Activated CD8-positive, alpha-beta memory T cell treated with anti-CD3 and anti-CD28 coated beads, Interleukin-2, amount 50 U/mL, for 24 hours (primary cell): Measurements from ENCODE around the gene RPLP2.

Source experiments
- DNase-seq: peaks from one replicate; pipeline ENCODE4 v3.0.0-alpha.2; 2020; ENCODE audit errors: extremely low read depth

RPLP2 gene

DNA sequence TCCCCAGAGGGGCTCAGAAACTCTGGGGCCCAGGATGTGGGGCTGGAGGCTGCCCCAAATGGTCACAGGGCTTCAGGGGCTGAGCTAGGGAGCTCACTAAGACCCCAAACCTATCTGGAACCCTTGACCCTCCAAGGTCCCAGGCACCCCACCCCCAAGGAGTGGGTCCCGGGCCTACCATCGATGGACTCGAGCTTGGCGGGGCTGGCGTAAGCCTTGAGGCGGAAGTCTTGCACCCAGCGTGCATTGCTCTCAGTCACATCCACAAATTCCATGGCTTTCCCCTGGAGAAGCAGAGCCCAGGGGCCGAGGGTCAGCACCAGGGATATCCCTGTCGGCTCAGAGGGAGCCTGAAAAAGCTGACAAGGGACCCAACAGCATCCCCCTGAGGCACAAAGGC is 35.9 kb upstream of the RPLP2 start:
- no peak for DNase-seq

DNA sequence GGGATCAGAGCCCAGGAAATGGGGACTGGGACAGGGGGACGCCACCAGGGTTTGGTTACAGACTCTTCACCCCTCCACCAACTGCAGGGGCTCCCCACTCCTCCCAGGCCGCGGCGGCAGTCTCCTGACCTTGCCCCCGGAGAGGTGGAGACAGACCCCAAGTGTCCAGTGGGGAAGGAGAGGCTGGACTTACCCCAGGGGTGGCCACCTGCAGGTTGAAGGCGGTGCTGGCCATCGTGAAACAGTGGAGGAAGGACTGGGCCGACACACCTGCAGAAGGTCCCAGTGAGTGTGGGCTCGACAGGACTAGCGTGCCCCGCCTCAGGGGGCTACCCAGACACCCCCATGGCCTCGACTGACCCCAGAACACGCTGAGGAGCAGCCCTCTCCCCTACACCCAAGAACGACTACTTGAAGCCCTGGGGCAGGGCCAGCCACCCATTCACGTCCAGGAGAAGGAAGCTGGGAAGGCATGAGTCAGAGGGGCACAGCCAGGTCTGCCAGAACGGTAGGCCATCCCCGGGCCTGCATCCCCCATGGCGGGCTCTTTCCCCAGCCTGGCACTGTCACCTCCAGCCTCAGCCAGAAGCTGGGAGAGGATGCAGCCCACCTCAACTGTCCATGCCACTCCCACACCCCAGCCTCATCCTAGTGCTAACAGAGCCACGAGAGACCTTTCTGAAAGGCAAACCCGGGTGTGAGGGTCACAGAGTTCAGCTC is 34.7 kb upstream of the RPLP2 start:
- no peak for DNase-seq

DNA sequence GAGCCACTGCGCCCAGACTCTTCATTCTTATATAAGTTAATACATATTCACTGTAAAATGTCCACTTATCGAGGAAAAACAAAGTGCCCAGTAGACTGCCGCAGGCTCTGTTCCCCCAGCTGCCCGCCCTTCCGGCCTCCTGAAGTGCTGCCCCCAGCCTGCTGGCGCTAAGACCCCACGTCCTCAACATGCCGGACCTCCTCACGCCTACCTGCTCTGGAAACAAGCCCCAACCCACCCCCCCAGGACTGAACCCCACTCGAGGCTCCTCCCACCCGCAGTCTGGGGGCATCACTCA is 33.6 kb upstream of the RPLP2 start:
- no peak for DNase-seq

DNA sequence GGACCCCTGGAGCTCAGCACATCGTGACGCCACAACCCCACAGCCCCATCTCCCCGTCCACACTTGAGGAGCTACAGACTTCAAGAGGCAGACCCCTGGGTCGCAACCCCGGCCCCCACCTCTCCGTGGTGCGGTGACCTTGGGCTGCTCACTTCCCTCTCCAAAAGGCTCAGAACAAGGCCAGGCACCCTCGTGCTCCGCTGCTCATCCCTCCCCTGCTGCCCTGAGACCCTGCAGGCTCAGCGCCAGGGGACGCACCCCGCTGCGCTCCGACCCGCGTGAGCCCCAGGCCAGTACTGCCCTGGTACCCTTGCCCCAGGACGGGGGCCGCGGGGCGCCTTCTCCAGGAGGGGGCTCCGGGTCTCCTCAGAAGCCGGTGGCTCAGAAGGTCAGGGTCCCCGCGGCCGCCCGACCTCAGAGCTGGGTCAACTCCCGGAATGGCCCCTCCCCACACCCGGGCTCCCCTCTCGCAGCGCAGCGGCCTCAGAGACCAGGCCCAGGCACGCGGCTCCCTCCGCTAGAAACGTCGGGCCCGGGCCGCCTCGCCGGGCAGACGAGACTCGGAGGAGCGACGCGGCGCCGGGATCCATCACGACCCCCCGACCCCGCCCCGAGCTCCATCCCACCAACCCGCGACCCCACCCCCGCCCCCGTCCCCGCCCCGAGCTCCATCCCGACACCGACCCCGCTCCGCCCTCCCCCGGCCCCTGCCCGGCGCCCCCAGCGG is 33.0 kb upstream of the RPLP2 start:
- DNase-seq = no peak

DNA sequence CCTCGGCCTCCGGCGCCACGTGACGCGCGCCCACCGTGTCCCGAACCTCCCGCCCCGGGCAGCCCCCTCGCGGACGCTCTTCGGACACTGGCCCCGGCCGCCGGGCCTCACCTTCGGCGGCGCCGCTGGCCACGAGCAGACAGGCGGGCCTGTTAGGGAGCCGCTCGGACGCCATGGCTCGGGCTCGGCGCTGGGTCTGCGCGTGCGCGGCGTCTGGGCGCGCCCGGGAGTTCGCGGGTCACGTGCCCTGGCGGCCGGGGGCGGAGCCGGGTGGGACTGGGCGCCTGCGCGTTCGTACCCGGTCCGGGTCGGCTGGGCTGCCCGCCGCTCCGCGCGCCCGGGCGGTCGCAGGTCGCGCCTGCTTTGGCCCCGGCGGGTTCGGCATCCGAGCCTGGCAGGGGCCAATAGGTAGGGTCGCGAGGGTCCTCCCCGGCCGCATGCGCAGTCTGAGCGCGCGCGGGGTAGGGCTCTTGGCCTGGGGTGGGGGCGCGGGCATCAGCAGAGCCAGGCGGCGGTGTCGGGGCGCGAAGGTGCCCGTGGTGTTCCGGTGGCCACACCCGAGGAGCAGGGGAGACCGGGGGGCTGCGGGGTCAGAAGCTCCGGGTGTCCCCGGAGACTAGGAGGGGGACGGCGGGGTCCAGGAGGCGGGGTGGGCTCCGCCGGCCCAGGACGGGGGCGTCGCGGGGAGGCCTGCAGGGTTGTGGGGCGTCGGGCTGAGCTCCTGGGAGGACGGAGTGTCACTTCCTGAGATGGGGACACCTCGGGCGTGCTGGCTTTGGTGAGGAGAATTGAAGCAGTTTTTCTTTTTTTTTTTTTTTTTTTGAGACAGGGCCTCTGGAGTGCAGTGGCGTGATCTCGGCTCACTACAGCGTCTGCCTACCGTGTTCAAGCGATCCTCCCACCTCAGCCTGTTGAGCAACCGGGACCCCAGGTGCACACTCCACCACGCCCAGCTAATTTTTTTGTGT is 32.2 kb upstream of the RPLP2 start, which contains the start of gene GATD1:
Gene GATD1, minus strand, starts transcription at position 200 of the 968 bp plus-strand sequence. Its CDS starts 25 bp downstream, at position 175.
- peak; percentile 77 for DNase-seq

DNA sequence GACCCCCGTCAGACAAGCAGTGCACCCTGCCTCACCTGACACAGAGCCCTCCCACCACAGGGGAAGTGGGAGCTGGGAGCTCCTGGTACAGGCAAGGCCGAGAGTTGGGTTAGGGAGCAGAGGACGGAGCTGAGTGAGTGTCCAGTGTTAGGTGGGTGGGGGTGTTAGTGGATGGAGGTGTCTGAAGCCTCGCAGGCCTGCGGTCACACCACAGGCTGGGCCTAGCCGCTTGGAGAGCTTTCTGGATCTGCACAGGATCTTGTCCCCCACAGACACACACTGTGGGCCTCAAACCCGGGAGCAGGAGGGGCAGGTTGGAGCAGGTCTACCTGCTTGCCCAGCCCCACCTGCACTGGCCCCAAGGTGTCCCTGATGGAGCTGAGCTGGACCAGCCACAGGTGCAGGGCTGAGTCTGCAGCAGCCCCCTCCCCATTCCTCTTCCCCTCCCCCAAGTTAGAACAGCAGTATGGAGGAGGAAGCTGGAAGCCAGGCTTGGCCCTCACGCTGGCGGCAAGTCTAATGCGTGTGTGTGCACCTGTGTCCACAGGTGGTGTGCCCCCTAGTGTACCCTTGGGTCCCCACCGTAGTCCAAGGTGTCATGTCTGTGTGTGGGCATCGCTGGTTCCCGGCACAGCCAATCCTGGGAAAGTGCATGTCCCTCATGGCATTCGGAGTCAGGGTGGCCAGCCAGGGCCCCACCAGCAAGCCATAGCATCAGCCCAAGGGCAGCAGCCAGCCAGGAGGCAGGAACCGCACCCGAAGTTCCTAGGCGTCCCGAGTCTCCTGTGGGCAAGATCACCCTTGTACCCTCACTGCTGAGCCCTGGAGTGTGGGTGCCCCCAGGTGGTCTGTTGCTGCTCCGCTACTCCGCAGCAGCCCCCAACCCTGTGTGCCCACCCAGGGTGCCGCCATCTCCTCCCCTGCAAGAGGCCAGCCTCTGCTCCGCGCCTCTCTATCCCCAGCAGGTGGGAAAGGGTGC is 30.5 kb upstream of the RPLP2 start:
- no peak for DNase-seq

DNA sequence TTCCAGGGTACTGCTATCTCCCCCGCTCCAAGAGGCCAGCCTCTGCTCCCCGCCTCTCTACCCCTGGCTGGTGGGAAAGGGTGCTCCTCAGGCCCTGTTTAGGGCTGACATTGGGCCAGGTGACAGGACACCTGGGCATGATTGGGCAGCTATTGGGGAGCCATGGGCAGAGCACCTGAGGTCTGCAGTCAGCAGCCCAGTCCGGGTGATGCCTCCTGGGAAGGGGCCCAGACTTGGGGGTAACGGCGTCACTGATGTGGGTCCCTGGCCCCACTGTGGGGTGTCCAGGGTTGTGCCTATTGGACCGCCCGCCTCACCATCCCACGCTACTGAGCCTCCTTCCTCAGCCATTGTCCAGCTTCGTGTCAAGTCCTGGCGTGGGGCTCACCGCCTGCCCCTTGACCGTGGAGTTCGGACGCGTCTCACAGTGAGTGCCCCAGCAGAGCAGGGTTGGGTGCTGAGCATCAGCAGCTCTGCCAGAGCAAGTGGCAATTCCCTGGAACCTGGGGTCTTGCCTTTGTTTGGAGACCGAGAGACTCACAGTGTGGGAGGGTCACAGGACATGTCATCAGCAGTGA is 29.7 kb upstream of the RPLP2 start:
- no peak for DNase-seq

DNA sequence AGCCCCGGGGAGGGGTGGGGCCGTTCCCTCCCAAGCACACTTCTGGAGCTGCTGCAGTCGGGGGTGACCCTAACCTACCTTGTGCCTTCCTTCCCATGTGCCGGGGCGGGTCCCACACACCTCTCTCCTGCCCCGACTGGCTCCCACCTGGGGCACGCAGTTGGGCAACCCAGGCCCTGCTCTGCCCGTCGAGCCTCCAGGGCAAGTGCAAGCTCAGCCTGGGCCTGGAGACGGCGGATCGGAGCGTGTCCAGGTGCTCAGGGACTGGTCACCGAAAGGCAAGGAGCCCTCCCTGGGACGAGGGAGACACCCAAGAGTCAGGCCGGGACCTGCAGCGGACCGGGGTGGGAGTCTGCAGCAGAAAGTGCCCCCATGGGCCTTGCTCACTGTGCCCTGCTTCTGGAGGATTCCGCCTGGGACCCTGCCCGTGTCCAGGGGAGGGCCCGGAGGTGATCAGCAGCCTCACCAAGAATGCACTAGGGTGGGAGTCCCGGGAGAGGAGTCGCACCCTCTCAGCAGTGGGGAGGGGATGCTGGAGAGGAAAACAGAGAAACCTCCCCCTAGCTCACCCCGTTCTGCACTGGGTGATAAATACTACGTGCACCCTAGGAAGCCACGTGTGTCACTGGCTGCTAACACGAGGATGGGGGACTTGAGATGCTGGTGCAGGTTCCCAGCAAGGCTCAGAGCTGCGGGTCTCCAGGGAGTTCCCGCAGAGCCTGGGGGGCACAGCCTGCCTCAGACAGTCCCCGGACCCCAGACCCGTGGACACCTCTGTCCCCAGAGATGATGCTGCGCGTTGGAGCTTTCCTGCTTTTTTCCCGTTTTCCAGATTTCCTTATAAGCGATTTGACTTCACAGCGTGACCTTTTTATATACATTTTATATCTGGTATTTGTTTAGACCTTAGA is 27.2 kb upstream of the RPLP2 start:
- DNase-seq = no peak

DNA sequence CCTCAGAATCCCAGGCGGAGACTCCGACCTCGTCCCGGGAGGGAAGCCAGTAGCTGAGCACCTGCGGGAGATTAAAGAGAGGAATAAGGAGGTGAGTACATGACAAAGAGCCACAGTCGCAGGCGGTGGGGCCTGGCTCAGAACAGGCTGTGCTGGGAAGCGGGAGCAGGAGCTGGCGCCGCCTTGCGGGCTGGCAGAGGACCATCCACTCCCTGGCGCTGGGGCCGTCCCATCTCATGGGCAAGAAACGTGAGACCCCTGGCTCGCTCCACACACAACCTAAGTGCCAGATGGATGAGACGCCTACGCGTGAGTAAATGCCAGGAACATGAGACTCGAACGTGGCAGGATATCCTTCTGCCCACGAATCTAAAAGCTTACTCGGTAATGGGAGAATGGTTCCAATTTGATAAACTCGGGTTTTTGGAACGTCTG is 26.2 kb upstream of the RPLP2 start:
- DNase-seq = no peak

DNA sequence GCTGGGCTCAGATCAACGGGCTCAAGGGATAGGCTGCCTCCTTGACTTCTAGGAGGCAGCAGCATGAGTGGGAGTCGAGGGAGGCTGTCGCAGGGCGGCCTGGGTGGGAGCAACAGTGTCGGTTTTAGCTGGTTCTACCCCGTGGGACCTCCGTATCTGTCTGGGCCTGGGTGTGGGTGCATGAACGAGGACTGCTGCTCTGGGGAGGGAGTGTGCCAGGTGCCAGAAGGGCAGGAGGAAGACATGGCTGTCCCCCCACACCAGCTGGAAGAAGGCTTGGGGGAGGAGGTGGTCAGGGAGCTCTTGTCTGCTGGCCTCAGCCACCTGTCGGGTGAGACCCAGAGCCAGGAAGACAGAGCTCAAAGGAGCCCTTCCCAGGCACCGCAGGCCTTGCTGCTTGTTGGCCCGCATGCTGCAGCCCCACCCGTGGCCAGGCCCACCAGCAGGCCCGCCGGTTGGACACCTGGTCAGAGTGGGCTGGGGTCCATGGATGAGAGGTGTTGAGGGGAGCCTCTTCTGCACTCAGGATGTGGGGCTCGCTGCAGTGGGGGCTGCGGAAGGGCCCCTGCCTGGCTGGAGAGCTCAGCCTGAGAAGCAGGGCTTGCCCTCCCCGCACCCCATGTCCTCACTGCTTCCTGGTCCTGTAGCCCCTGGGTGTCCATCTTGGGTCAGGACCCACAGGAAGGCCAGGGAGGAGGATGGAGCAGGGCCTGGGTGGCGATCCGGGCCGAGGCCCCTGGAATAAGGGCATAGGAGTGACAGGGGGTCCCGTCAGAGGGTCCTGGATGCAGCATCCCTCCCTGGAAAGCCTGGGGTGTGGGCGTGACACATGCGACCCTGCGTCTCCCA is 23.3 kb upstream of the RPLP2 start:
- DNase-seq = no peak

DNA sequence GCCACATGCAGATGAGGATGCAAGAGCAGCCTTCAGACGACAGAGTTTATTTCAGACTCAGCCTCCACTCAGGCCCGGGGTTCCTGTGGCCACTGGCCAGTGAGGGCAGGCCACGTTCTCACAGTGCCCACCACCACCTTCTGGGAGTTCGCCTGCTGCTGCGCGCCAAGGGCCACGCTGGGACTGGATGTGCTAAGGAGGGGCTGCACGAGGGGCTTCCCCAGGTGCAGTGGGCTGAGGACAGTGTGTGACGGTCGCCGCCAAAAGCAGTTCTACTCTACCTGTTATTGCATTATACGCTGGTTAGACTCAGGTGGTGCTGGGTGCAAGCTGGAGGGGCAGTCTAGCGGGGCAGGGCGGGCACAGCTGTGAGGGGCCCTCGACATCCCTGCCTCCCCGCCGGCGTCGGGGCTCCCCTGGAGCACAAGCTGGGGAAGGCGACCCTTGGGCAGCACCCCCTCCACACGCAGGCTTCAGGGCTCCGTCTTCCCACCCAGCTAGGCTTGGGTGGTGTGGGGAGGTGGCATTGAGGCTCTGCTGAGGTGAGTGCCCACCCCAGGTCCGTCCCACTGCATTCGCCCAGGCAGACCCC is 22.6 kb upstream of the RPLP2 start:
- no peak for DNase-seq

DNA sequence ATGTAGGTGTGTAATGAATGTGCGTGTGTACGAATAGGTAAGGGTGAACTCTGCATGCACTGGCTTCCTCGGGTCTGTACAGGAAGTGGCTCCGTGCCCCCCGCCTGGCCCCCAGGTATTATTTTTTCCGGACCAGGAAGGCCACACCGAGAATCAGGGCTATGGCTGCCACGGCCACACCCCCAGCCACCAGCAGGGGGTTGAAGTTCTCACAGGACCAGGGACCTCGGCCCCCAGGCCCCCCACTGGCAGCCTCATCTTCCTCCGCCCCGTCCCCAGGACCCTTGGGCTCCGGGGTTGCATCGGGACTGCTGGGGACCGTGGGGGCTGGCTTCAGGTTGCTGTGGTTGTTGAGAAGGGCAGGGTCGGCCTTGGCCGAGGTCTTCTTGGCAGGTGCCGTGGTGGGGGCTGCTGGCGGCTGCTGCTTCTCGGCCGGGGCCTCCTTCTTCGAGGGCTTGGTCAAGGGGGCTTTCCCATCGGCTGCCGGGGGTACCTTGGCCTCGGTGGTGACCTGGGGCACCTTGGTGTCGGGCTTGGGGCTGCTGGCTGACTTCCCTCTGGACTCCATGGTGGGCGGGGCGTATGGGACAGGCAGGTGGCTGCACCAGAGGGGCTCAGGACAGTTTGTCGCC is 21.6 kb upstream of the RPLP2 start:
- no peak for DNase-seq

DNA sequence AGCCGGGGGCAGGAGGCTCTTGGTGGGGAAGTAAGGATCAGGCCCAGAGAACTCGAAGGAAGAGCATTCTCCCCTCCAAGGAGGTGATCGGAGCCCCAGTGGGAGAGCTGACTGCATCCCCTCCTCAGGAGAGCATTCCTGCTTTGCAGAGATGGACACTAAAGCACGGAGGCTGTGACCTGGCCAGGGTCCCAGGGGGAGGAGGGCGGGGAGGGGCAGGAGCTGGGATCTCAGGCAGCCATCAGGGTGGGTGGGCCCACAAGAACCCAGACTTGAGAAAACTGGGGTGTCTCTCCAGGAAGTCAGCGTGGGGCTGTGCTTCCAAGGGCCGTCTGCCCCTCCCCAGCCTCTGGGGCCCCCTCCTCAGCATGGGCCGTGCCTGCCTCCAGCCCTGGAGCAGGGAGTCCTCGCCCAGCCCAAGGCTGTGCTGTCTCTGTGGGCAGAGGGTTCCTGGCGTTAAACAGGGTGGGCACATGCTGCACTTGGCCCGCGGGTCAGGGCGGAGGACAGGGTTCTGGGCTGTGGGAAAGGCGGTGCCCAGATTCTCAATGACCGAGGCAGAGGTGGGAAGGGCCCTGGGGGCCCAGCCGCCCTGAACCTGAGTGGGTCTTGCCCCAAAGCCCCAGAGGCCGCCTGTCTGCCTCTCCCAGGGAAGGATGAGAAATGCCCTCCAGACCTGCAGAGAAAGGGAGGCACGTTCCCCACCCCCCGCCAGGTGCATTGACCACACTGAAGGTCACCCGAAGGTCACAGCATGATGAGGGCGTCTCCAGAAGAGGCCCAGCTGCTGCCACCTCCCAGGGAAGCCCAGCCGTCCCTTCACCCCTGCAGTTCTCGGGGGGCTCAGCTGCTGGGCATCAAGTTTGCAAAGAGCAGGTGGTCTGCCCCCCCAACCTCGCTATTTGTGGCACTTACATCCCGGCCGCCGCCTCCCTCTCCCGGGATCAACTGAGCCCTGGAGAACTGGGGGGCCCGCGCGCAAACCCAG is 20.5 kb upstream of the RPLP2 start:
- no peak for DNase-seq

DNA sequence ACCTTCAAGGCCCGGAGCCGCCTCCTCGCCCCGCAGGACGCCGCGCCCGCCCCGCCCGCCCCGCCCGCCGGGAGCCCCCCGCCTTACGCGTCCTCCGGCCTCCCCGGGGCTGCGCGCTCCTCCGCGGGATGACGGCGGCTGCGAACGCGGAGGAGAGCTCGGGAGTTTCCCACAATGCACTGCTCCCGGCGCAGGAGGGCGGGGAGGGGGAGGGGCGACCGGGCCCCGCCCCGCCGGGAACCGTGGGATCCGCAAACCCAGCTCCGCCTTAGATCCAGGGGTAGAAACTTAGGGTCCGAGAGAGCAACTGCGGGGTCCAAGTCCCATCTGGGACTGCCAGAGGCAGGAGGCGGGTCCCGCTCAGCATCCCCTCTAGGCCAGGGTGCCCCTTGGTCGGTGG is 19.8 kb upstream of the RPLP2 start, which contains the start of gene CEND1:
Gene CEND1, minus strand, starts transcription at position 148 of the 400 bp plus-strand sequence. CDS start 1,514 bp downstream, outside the sequence.
- no peak for DNase-seq

DNA sequence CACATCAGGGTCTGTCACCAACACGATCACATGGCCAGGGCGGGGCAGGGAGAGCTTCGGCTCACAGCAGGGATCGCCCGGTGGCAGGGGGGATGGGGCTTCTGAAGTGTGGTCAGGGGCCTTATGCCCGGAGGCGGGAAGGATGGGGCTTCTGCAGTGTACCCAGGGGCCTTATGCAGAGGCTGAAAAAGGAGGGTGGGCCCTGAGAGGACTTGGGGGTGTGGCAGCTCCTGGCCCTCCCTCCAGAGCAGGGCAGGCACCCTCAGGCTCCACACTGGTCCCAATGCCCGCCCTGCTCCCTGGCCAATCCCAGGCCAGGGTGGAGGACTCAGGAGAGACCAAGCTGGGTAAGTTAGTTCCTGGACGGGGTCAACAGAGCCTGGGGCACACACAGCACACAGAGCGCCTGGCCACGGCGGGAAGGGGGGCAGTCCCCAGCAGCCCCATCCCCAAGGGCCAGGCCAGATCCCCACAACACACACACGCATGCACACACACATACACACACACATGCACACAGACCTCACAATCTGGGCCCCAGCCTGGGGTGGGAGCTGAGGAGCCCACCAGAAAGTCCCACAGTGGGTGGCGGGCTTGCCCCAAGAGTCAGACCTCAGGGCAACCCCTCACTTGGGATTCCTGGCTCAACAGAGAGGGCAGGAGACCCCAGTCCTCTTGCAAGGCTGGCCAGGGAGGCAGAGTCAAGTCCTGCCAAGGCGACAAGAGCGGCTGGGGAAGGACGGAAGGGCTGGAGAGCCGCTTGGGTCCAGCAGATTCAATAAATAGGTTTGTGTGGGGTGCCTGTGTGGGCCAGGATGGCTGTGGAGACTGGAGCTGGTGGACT is 18.8 kb upstream of the RPLP2 start:
- no peak for DNase-seq
